HAP-1 (cell line): ENCODE results near the gene OR2M2.

Source experiments
- DNase-seq, 2 experiments: peaks; one replicate each; pipeline ENCODE4 v3.0.0-alpha.2; 2016 to 2020; ENCODE audit warnings: low spot score in 2 of 2
- H3K27me3 ChIP-seq: fragments of 250-450 bp; sonication (Bioruptor Pico); 2 replicates; pipeline ENCODE4 v1.5.1; 2020; ENCODE audit warnings: low read depth, mild to moderate bottlenecking, moderate library complexity
- H3K36me3 ChIP-seq: fragments of 250-450 bp; sonication (Bioruptor Pico); replicated peaks from 2 replicates; pipeline ENCODE4 v1.5.1; 2020; ENCODE audit warnings: mild to moderate bottlenecking
- H3K4me1 ChIP-seq: fragments of 250-450 bp; sonication (Bioruptor Pico); 2 replicates; pipeline ENCODE4 v1.5.1; 2020; ENCODE audit warnings: mild to moderate bottlenecking
- H3K4me3 ChIP-seq: fragments of 250-450 bp; sonication (Bioruptor Pico); 2 replicates; pipeline ENCODE4 v1.5.1; 2020; ENCODE audit warnings: mild to moderate bottlenecking, moderate library complexity
- H3K9me3 ChIP-seq: fragments of 250-450 bp; sonication (Bioruptor Pico); 2 replicates; pipeline ENCODE4 v1.5.1; 2020; ENCODE audit warnings: mild to moderate bottlenecking, moderate library complexity
- in situ Hi-C: fragments of 300-500 bp; cut with MboI; formaldehyde crosslinking; loops from 3 replicates; pipeline ENCODE4 v1.14.3; 2020; ENCODE audit warnings: low sequenced_read_pairs, inconsistent platforms, mixed read lengths

The OR2M2 gene

GRCh38 chr1:248174521-248174920, at the start of gene OR2M2:
TSS of gene OR2M2 (plus strand) at chr1:248174821. CDS start at chr1:248179986, 5,165 bp downstream.
- Histone ChIP-seq H3K4me1 (no peaks in the 10 kb centered on the region), H3K9me3 (no peaks in the 10 kb centered on the region), H3K27me3 (no peaks in the 10 kb centered on the region), H3K36me3 (no peaks in the 10 kb centered on the region), H3K4me3 (no peak within 1 kb of the TSS)
- no peak for DNase-seq
- in situ Hi-C loops, result no loop called here

- H3K27me3 ChIP-seq, result no peaks in the 10 kb centered on the region
- no peaks in the 10 kb centered on the region for H3K36me3 ChIP-seq
- H3K4me1 ChIP-seq, result no peaks in the 10 kb centered on the region
- 0 out of 2 replicates have a peak, but pooled peaks cover 2% of the 10 kb centered on the region for H3K9me3 ChIP-seq
- no peak for DNase-seq
- H3K4me3 ChIP-seq, result no peak overlapping the region
- in situ Hi-C loops, result no loop called here
Observed at GRCh38 chr1:248127653-248128052, 47.0 kb upstream of the OR2M2 start.

DNA sequence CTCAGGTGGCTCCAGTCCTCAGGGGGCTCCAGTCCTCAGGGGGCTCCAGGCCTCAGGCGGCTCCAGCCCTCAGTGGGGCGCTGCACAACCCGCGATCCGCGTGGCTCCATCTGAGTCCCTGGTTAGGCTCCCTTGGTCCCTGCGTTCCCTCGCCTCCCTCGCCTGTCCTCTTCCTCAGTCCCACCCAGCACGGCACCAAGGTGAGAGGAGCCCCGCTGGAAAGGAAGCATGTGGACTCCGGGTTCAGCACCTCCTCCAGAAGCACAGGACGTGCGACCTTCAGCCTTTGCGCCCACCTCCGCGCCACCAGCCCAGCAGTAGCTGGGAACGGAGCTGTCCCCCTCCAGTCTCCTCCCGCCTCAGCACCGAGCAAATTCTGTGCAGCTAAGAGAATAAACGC, 37.8 kb upstream of the OR2M2 start:
- no peaks in the 10 kb centered on the region for H3K36me3 ChIP-seq
- H3K9me3 ChIP-seq, result no peaks in the 10 kb centered on the region
- H3K4me3 ChIP-seq, result no peak overlapping the region
- no peaks in the 10 kb centered on the region for H3K4me1 ChIP-seq
- in situ Hi-C loops, result no loop called here
- DNase-seq, result no peak
- no peaks in the 10 kb centered on the region for H3K27me3 ChIP-seq

DNA sequence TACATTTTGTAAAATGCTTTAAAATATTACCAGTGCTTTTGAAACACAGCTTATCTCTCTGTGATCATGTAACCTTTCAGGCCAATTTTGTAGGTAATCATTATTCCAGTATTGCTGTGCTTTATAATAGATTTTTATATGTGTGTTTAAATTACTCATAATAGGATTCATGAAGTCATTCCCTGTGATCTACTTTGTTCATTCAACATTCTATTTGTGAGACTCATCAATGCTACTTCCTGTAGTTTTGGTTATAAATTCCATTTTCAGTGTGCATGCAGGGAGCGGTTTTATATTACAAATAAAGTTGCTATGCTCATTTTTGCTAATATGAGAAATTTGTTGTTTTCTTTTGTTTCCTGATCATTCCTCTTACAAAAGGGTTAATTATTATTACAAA, 33.8 kb upstream of the OR2M2 start:
- in situ Hi-C loops, result no loop called here
- Histone ChIP-seq H3K4me3 (no peak overlapping the region), H3K9me3 (no peaks in the 10 kb centered on the region), H3K27me3 (no peaks in the 10 kb centered on the region), H3K4me1 (no peaks in the 10 kb centered on the region), H3K36me3 (no peaks in the 10 kb centered on the region)
- no peak for DNase-seq

DNA sequence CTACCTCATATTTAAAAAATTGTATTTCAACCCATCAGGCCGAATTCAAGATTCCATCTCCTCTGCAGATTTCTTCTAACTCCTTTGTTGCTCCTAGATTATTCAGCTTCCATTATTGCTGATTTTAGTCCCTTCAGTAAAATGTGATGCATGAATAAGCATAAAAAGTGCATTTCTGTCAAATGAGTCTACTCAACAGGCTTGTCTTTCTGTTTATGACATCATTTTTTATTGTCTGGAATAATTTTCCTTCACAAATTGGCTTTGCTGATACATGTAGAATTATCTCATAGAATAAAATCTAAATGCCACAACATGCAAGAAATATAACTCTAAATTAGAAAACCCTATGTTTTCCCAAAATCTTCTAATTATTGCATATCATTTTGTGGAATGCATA, 31.3 kb upstream of the OR2M2 start:
- no peak overlapping the region for H3K4me3 ChIP-seq
- H3K27me3 ChIP-seq, result no peaks in the 10 kb centered on the region
- H3K9me3 ChIP-seq, result no peaks in the 10 kb centered on the region
- H3K36me3 ChIP-seq, result no peaks in the 10 kb centered on the region
- no peaks in the 10 kb centered on the region for H3K4me1 ChIP-seq
- no peak for DNase-seq
- in situ Hi-C loops, result no loop called here

DNA sequence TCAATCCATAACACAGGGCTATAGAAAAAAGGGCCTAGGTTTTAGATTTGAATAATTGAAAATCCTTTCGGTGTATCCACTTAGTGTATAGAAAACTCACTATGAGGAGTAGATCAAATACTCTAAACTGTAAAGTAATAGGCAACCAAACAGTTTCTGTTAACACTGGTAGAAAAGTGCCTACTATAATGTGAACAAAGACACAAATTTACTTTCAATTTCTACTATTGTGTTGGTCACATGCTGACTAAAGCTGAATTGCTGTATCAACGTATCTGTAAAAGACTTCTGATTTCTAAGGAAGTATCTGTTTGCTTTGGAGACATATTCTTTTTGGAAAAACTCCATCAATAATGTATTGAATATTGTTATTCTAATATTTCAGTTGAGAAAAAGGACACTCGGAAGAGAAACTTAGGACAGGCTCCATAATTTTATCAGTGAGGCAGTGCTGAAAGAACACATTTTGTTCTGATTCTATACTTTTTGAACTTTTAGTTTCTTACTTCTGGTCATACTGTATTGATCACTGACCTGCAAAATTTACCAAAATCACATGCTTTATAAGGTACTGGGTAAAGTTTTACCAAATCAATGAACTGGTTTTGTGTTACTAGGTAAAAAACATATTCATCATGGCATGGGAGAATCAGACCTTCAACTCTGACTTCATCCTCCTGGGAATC, 30.0 kb upstream of the OR2M2 start, which contains the start of gene OR2M5:
Gene OR2M5 (plus strand): TSS at position 636 of the 686 bp plus-strand sequence. CDS start 0 bp downstream, at position 636.
- Histone ChIP-seq H3K9me3 (no peaks in the 10 kb centered on the region), H3K27me3 (no peaks in the 10 kb centered on the region), H3K4me3 (no peak within 1 kb of the TSS), H3K4me1 (no peaks in the 10 kb centered on the region), H3K36me3 (no peaks in the 10 kb centered on the region)
- in situ Hi-C loops, result no loop called here
- no peak for DNase-seq

DNA sequence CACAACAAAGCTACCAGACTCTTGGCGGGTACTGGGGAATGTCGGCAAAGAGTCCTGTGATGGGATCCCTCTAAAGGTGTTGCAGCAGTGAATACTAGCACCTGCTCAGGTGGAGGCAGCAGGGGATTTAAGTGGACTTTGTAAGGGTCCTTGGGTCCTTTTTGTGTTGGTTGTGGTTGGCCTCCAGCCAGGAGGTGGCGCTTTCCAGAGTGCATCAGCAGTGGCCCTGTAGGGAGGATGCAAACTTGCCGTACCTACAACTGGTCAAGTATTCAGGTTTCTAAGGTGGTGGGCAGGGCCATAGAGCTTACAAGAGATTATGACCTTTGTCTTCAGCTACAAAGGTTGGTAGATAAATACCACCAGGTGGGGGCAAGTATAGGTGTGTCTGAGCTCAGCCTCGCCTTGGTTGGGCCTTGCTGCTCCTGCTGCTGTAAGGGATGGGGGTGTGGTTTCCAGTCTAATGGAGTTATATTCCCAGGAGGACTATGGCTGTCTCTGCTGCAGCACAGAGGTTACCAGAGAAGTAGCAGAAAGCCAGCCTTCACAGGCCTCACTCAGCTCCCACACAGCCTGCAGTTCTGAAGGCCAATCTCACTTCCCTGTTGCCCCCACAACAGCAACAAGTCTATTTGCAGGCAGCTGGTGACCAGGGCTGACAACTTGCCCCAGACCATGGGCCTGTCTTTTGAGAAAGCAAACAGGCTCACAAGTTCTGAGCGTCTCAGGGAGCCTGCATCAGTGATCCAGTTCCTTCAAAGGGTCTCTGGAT, 22.4 kb upstream of the OR2M2 start:
- Histone ChIP-seq H3K4me1 (no peaks in the 10 kb centered on the region), H3K36me3 (no peaks in the 10 kb centered on the region), H3K4me3 (no peak overlapping the region), H3K9me3 (no peaks in the 10 kb centered on the region), H3K27me3 (no peaks in the 10 kb centered on the region)
- DNase-seq, result no peak
- in situ Hi-C loops, result no loop called here

DNA sequence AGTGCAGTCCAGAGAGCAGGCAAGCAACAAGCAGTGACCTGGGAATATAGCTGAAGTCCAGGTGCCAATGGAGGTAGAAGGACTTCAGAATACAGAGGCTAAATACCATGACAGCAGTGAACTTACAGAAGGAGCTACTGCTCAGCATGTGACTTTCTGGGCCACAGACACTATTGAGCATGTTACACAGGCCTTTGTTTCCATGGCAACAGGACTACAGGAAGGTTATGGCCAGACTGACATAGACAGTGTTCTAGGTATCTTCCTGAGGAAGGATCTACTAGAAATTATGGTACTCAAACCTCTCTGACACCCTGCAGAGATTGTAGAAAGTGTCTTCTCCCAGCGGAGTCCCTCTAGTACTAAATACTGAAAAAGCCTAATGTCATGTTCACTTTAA, 18.7 kb upstream of the OR2M2 start:
- in situ Hi-C loops, result no loop called here
- DNase-seq, result no peak
- Histone ChIP-seq H3K27me3 (no peaks in the 10 kb centered on the region), H3K4me1 (no peaks in the 10 kb centered on the region), H3K36me3 (no peaks in the 10 kb centered on the region), H3K9me3 (no peaks in the 10 kb centered on the region), H3K4me3 (no peak overlapping the region)

DNA sequence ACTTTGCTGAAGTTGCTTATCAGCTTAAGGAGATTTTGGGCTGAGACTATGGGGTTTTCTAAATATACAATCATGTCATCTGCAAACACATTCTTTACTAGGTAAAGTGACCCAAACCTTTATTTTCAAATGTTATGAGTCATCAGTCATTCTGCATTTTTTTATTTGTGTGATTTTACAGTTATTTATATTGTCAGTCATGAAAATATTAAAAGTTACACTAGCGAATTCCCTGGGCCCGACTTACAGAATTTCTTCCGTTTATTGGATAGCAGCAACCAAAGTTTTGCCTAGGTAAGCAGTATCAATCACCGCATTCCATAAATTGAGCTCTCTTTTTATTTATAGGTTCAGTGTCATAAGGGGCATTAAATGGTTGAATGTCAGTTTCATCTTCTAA, 15.9 kb upstream of the OR2M2 start:
- Histone ChIP-seq H3K4me3 (no peak overlapping the region), H3K4me1 (no peaks in the 10 kb centered on the region), H3K27me3 (no peaks in the 10 kb centered on the region), H3K9me3 (no peaks in the 10 kb centered on the region), H3K36me3 (no peaks in the 10 kb centered on the region)
- DNase-seq, result no peak
- in situ Hi-C loops, result no loop called here

- no peak for DNase-seq
- Histone ChIP-seq H3K9me3 (no peaks in the 10 kb centered on the region), H3K4me1 (no peaks in the 10 kb centered on the region), H3K4me3 (no peak overlapping the region), H3K36me3 (no peaks in the 10 kb centered on the region), H3K27me3 (no peaks in the 10 kb centered on the region)
- in situ Hi-C loops, result no loop called here
Observed at GRCh38 chr1:248164031-248164430, 10.6 kb upstream of the OR2M2 start.

DNA sequence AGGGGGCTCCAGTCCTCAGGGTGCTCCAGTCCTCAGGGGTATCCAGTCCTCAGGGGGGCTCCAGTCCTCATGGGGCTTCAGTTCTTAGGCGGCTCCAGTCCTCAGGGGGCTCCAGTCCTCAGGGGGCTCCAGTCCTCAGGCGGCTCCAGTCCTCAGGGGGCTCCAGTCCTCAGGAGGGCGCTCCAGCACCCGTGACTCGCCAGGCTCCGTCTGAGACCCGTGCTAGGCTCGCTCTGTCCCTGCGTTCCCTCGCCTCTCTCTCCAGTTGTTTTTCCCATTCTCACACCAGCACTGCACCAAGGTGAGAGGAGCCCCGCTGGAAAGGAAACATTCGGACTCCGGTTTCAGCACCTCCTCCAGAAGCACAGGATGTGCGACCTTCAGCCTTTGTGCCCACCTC, 9.4 kb upstream of the OR2M2 start:
- Histone ChIP-seq H3K4me1 (no peaks in the 10 kb centered on the region), H3K27me3 (no peaks in the 10 kb centered on the region), H3K4me3 (no peak overlapping the region), H3K9me3 (no peaks in the 10 kb centered on the region), H3K36me3 (no peaks in the 10 kb centered on the region)
- in situ Hi-C loops, result no loop called here
- no peak for DNase-seq

GRCh38 chr1:248183996-248184395, 9.4 kb downstream of the OR2M2 start:
- Histone ChIP-seq H3K4me3 (no peak overlapping the region), H3K4me1 (no peaks in the 10 kb centered on the region), H3K9me3 (no peaks in the 10 kb centered on the region)

DNA sequence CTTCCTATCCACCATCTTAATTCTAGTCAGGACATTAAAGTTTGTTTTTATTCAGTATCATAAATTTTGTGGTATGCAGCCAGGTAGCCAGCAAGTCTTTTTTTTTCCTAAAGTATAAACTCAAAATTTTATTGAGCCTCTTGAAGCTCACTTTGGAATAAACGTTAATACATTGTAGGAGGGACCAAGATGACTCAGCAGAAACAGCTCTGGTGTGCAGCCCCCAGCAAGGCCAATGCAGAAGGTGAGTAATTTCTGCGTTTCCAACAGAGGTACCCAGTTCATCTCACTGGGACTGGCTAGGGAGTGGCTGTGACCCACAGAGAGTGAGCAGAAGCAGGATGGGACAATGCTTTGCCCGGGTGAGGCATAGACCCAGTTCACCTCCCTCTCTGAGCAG, 12.7 kb downstream of the OR2M2 start:
- H3K4me3 ChIP-seq, result no peak overlapping the region
- no peaks in the 10 kb centered on the region for H3K36me3 ChIP-seq
- no peak for DNase-seq
- H3K9me3 ChIP-seq, result no peaks in the 10 kb centered on the region
- H3K4me1 ChIP-seq, result no peaks in the 10 kb centered on the region
- in situ Hi-C loops, result no loop called here
- H3K27me3 ChIP-seq, result no peaks in the 10 kb centered on the region

More at GRCh38 chr1:248183996-248184395, 9.4 kb downstream of the OR2M2 start:
- no peaks in the 10 kb centered on the region for H3K36me3 ChIP-seq
- no peak for DNase-seq
- in situ Hi-C loops, result no loop called here
- no peaks in the 10 kb centered on the region for H3K27me3 ChIP-seq

- H3K9me3 ChIP-seq, result no peaks in the 10 kb centered on the region; the same call in 1 of the 2 replicates
Observed at GRCh38 chr1:248189026-248189425, 14.4 kb downstream of the OR2M2 start.

More at GRCh38 chr1:248189026-248189425, 14.4 kb downstream of the OR2M2 start:
- Histone ChIP-seq H3K4me1 (no peaks in the 10 kb centered on the region), H3K36me3 (no peaks in the 10 kb centered on the region), H3K27me3 (no peaks in the 10 kb centered on the region), H3K4me3 (no peak overlapping the region)
- in situ Hi-C loops, result no loop called here
- no peak for DNase-seq
